RKO (cell line): ENCODE results near the gene CRP.
"Not testable (repeated sequence)": the region's sequence is repeated elsewhere in the genome, so short reads cannot be mapped to it uniquely, and the experiment has no call there.

ENCODE experiments used
- DNase-seq: peaks from one replicate; pipeline ENCODE4 v3.0.0-alpha.2; 2016; ENCODE audit warnings: low spot score

The CRP gene

GRCh38 chr1:159699653-159700052, 14.7 kb downstream of the CRP start:
- DNase-seq = no peak

- DNase-seq = no peak
Measured at GRCh38 chr1:159699246-159699645, 15.1 kb downstream of the CRP start.

- DNase-seq = no peak
Measured at GRCh38 chr1:159687511-159687910, 26.9 kb downstream of the CRP start.

GRCh38 chr1:159686599-159687299, 27.6 kb downstream of the CRP start:
- DNase-seq = no peak

GRCh38 chr1:159678939-159679338, 35.5 kb downstream of the CRP start:
- DNase-seq = no peak

- no peak for DNase-seq
Measured at GRCh38 chr1:159675046-159675445, 39.3 kb downstream of the CRP start.

GRCh38 chr1:159672390-159672789, 42.0 kb downstream of the CRP start:
- DNase-seq = not testable (repeated sequence)

- no peak for DNase-seq
Measured at GRCh38 chr1:159669338-159669737, 45.1 kb downstream of the CRP start.

- no peak for DNase-seq
Measured at GRCh38 chr1:159668739-159669138, 45.6 kb downstream of the CRP start.

GRCh38 chr1:159664247-159664646, 50.1 kb downstream of the CRP start:
- DNase-seq = no peak

GRCh38 chr1:159663552-159663951, 50.8 kb downstream of the CRP start:
- no peak for DNase-seq
